H1 (cell line): ENCODE results near the gene GPSM1. TPM values are rescaled to one million over a fixed set of nuclear protein-coding genes. Genes with fewer than 3 reads are reported as not detected.

ENCODE experiments used
- ATF2 ChIP-seq: IDR thresholded peaks from 2 replicates; pipeline ENCODE4 v1.6.1; 2012; ENCODE audit warnings: low read length, inconsistent platforms
- polyA plus RNA-seq, 7 experiments: library from polyadenylated mRNA; depleted of rRNA in 3 of 7; stranded (reverse) in 5 of 7; unstranded in 2 of 7; fragments of >200 nt in 5 of 7; fragments of 200-250 nt in 2 of 7; gene quantifications; 1 replicate in 5 of 7; 2 replicates in 1 of 7; 4 replicates in 1 of 7; pipeline versions ENCODE4 v1.2.1 to v1.2.3, GENCODE V29; 2011 to 2013; ENCODE audit warnings: missing spikeins in 2 of 7, mixed read lengths in 2 of 7
- total RNA-seq: library from RNA; stranded (reverse); fragmentation: NEBNext Ultra II Directional; extraction: Animal tissue kit (Norgen Biotek cat#: 25700); gene quantifications from 2 replicates; pipeline ENCODE4 v1.2.1, GENCODE V29; 2021

The GPSM1 gene
- total and polyA plus RNA-seq, 2 of the 8 experiments (the other 6 are each of a cell fraction or from before 2014, with no cell fraction given) = 12.8 to 18.0 TPM

DNA sequence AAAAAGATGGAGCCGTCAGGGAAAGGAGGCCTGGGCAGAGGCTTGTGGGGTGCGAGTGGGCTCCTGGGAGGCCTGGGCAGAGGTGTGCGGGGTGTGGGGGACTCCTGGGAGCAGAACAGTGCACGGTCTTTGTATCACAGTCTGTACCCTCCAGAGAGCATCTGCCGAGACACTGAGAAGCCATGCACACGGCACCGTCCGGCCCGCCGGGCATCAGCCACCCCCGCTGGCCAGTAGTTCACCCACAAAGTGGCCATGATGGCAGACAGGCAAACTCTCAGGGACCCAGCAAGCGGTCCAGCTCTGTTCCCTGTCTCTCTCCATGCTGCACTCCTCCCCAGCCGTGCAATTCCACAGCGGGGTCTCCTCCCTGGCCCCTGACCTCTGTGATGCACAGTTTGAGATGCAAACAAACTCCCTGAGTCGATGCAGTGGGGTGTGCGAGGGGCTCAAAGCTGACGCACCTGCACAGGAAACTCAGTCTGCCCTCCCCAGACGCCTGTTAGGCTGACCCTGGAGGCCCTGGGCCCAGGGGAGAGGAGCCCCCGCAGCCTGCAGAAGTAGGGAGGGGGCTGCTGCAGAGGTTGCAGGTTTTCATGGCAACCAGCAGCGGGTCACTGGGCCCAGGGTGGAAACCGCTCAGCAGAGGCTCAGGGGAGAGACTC lies 9.1 kb upstream of the GPSM1 start (continued):
- TF ChIP-seq ATF2 = no peak
